IMR-90 (cell line): ENCODE measurements around the gene CRTC1. TPM values are rescaled to one million over a fixed set of nuclear protein-coding genes. Genes with fewer than 3 reads are reported as not detected.

ENCODE experiments used
- ATAC-seq: fragments of 200-7000 bp; cut with Tn5 transposase; 2 replicates; pipeline ENCODE4 v1.9.1; 2020; ENCODE audit warnings: low read depth, mild to moderate bottlenecking, moderate library complexity
- BruUV-seq: library from RNA; stranded (reverse); fragments of 400-500 nt; replicated peaks from 2 replicates; lab custom pipeline; 2021; lab: Mats Ljungman, UMichigan
- CTCF ChIA-PET: fragments of 300-600 bp; formaldehyde crosslinking; extraction: SDS; loops from one replicate; lab custom pipeline; 2021; ENCODE audit warnings: antibody characterized with exemption; lab: Yijun Ruan, JAX
- POLR2A ChIA-PET: fragments of 300-600 bp; sonication (Branson Sonifier 250); formaldehyde crosslinking; loops from one replicate; lab custom pipeline; 2022; ENCODE audit warnings: antibody characterized with exemption; ENCODE audit not compliant: unreplicated experiment; lab: Charles Lee
- DNase-seq: peaks from one replicate; pipeline ENCODE4 v3.0.0; 2013
- H2AFZ ChIP-seq: replicated peaks from 2 replicates; pipeline ENCODE3; 2013; ENCODE audit warnings: low read length, mild to moderate bottlenecking; ENCODE audit not compliant: poor library complexity
- H2AK5ac ChIP-seq: 2 replicates; pipeline ENCODE4 v1.6.1; 2013; ENCODE audit warnings: low read depth, low read length, inconsistent platforms
- H2AK9ac ChIP-seq: replicated peaks from 2 replicates; pipeline ENCODE3; 2013; ENCODE audit warnings: mild to moderate bottlenecking, low read depth, low read length, moderate library complexity; ENCODE audit not compliant: poor library complexity
- H2BK120ac ChIP-seq: 2 replicates; pipeline ENCODE4 v1.6.1; 2013; ENCODE audit warnings: low read depth, low read length, inconsistent platforms
- H2BK15ac ChIP-seq: 3 replicates; pipeline ENCODE4 v1.6.1; 2013; ENCODE audit warnings: low read depth, low read length, inconsistent platforms
- H2BK20ac ChIP-seq: 2 replicates; pipeline ENCODE4 v1.6.1; 2013; ENCODE audit warnings: low read depth, mild to moderate bottlenecking, inconsistent platforms, low read length, moderate library complexity
- H2BK5ac ChIP-seq: 2 replicates; pipeline ENCODE4 v1.6.1; 2013; ENCODE audit warnings: mild to moderate bottlenecking, low read depth, low read length, inconsistent platforms; ENCODE audit not compliant: poor library complexity, severe bottlenecking
- H3K14ac ChIP-seq: replicated peaks from 2 replicates; pipeline ENCODE4 v1.6.1; 2013; ENCODE audit warnings: low read depth, low read length, inconsistent platforms
- H3K18ac ChIP-seq: 2 replicates; pipeline ENCODE4 v1.6.1; 2013; ENCODE audit warnings: low read depth, low read length, control low read depth
- H3K23ac ChIP-seq: 2 replicates; pipeline ENCODE4 v1.6.1; 2013; ENCODE audit warnings: low read depth, low read length, inconsistent platforms
- H3K27ac ChIP-seq: 2 replicates; pipeline ENCODE4 v1.5.1; 2013; ENCODE audit warnings: mild to moderate bottlenecking, control low read depth, low read length; ENCODE audit not compliant: insufficient read depth
- H3K27me3 ChIP-seq: 2 replicates; pipeline ENCODE4 v1.6.1; 2013; ENCODE audit warnings: low read length; ENCODE audit not compliant: control insufficient read depth, insufficient read depth
- H3K36me3 ChIP-seq: 2 replicates; pipeline ENCODE4 v1.6.1; 2013; ENCODE audit warnings: low read length, mixed read lengths; ENCODE audit not compliant: control insufficient read depth, insufficient read depth
- H3K4ac ChIP-seq: 2 replicates; pipeline ENCODE4 v1.6.1; 2013; ENCODE audit warnings: low read depth, low read length, inconsistent platforms
- H3K4me1 ChIP-seq: 2 replicates; pipeline ENCODE4 v1.6.1; 2013; ENCODE audit warnings: low read length, mixed read lengths; ENCODE audit not compliant: control insufficient read depth, insufficient read depth
- H3K4me2 ChIP-seq: 2 replicates; pipeline ENCODE4 v1.6.1; 2013; ENCODE audit warnings: low read depth, mild to moderate bottlenecking, control low read depth, low read length, moderate library complexity
- H3K4me3 ChIP-seq: 2 replicates; pipeline ENCODE4 v1.5.1; 2013; ENCODE audit warnings: low read depth, mild to moderate bottlenecking, control low read depth, low read length, moderate library complexity; ENCODE audit not compliant: insufficient read depth
- H3K56ac ChIP-seq: 2 replicates; pipeline ENCODE4 v1.6.1; 2013; ENCODE audit warnings: low read length, inconsistent platforms; ENCODE audit not compliant: insufficient read depth; ENCODE audit errors: extremely low read depth
- H3K79me1 ChIP-seq, 2 experiments: 2 replicates each; pipeline ENCODE4 v1.6.1; 2013; ENCODE audit warnings: low read length in 2 of 2, inconsistent platforms in 1 of 2, low read depth in 1 of 2
- H3K9ac ChIP-seq: 2 replicates; pipeline ENCODE4 v1.6.1; 2013; ENCODE audit warnings: low read depth, low read length, control low read depth
- H3K9me1 ChIP-seq: 2 replicates; pipeline ENCODE4 v1.6.1; 2013; ENCODE audit warnings: low read length, inconsistent platforms; ENCODE audit not compliant: insufficient read depth
- H3K9me3 ChIP-seq: 2 replicates; pipeline ENCODE4 v1.6.1; 2013; ENCODE audit warnings: low read length; ENCODE audit not compliant: control insufficient read depth, insufficient read depth
- H4K20me1 ChIP-seq: 2 replicates; pipeline ENCODE4 v1.6.1; 2013; ENCODE audit warnings: low read length, inconsistent platforms; ENCODE audit not compliant: insufficient read depth
- H4K5ac ChIP-seq: 2 replicates; pipeline ENCODE4 v1.6.1; 2013; ENCODE audit warnings: mild to moderate bottlenecking, low read depth, low read length, control low read depth
- H4K8ac ChIP-seq, 2 experiments: 2 replicates each; pipeline ENCODE4 v1.6.1; 2013; ENCODE audit warnings: low read depth in 2 of 2, low read length in 2 of 2, control low read depth in 1 of 2, inconsistent platforms in 1 of 2
- H4K91ac ChIP-seq: 2 replicates; pipeline ENCODE4 v1.6.1; 2013; ENCODE audit warnings: low read depth, low read length, inconsistent platforms; ENCODE audit not compliant: insufficient read depth
- BHLHE40 ChIP-seq: fragments of 150-350 bp; IDR thresholded peaks from 2 replicates; pipeline ENCODE4 v1.6.1; 2016; ENCODE audit warnings: mild to moderate bottlenecking, low read depth, low read length
- CEBPB ChIP-seq: IDR thresholded peaks from 2 replicates; pipeline ENCODE4 v1.6.1; 2012; ENCODE audit warnings: low read depth, low read length, improper control_type of control experiment
- CHD1 ChIP-seq: IDR thresholded peaks from 2 replicates; pipeline ENCODE4 v1.6.1; 2012; ENCODE audit warnings: low read depth, low read length, improper control_type of control experiment
- CTCF ChIP-seq: conservative IDR thresholded peaks from 2 replicates; pipeline ENCODE4 v1.5.1; 2012; ENCODE audit warnings: mild to moderate bottlenecking, low read depth, low read length, improper control_type of control experiment
- ELK1 ChIP-seq: fragments of 150-350 bp; IDR thresholded peaks from 2 replicates; pipeline ENCODE4 v1.6.1; 2016; ENCODE audit warnings: low read depth, mild to moderate bottlenecking, low read length, moderate library complexity, borderline replicate concordance
- FOS ChIP-seq: fragments of 150-350 bp; IDR thresholded peaks from 2 replicates; pipeline ENCODE4 v1.6.1; 2016; ENCODE audit warnings: low read depth, low read length
- MAFK ChIP-seq: IDR thresholded peaks from 2 replicates; pipeline ENCODE4 v1.6.1; 2012; ENCODE audit warnings: low read depth, low read length, improper control_type of control experiment
- MAZ ChIP-seq: IDR thresholded peaks from 2 replicates; pipeline ENCODE4 v1.6.1; 2012; ENCODE audit warnings: low read depth, mild to moderate bottlenecking, low read length, improper control_type of control experiment, moderate library complexity, borderline replicate concordance
- MXI1 ChIP-seq: IDR thresholded peaks from 2 replicates; pipeline ENCODE4 v1.6.1; 2012; ENCODE audit warnings: low read depth, mild to moderate bottlenecking, low read length, moderate library complexity, borderline replicate concordance
- NFE2L2 ChIP-seq: fragments of 150-350 bp; IDR thresholded peaks from 2 replicates; pipeline ENCODE4 v1.6.1; 2016; ENCODE audit warnings: low read depth, mild to moderate bottlenecking, low read length
- POLR2A ChIP-seq: IDR thresholded peaks from 2 replicates; pipeline ENCODE4 v1.6.1; 2012; ENCODE audit warnings: mild to moderate bottlenecking, low read depth, low read length
- RAD21 ChIP-seq: IDR thresholded peaks from 2 replicates; pipeline ENCODE4 v1.6.1; 2012; ENCODE audit warnings: low read length, improper control_type of control experiment
- RCOR1 ChIP-seq: IDR thresholded peaks from 2 replicates; pipeline ENCODE4 v1.6.1; 2012; ENCODE audit warnings: mild to moderate bottlenecking, low read length, improper control_type of control experiment; ENCODE audit not compliant: insufficient replicate concordance
- RFX5 ChIP-seq: IDR thresholded peaks from 2 replicates; pipeline ENCODE4 v1.8.0; 2012; ENCODE audit warnings: low read depth, mild to moderate bottlenecking, low read length, moderate library complexity
- SMC3 ChIP-seq: fragments of 150-350 bp; IDR thresholded peaks from 2 replicates; pipeline ENCODE4 v1.6.1; 2016; ENCODE audit warnings: low read depth, mild to moderate bottlenecking, antibody characterized with exemption, low read length, moderate library complexity
- USF2 ChIP-seq: fragments of 150-350 bp; IDR thresholded peaks from 2 replicates; pipeline ENCODE4 v1.6.1; 2017; ENCODE audit warnings: mild to moderate bottlenecking, antibody characterized with exemption, low read length, low read depth
- WGBS, 2 experiments: methylation state at CpG; one replicate each; pipeline versions ENCODE4 v1.1.5 to v1.1.7; 2013; ENCODE audit warnings: missing lambda C conversion rate in 2 of 2; ENCODE audit not compliant: insufficient read length in 1 of 2; ENCODE audit errors: extremely low coverage in 2 of 2; 5-methylcytosine and 5-hydroxymethylcytosine counted together
- dilution Hi-C: fragments of 300-500 bp; cut with HindIII; formaldehyde crosslinking; loops from one replicate; pipeline ENCODE4 v1.14.3; 2018; ENCODE audit warnings: low sequenced_read_pairs; ENCODE audit not compliant: unreplicated experiment
- in situ Hi-C: fragments of 300-500 bp; cut with MboI; formaldehyde crosslinking; loops from 3 replicates; pipeline ENCODE4 v1.14.3; 2019; ENCODE audit warnings: low sequenced_read_pairs, inconsistent platforms, mixed read lengths
- intact Hi-C: fragments of 100-400 bp; cut with micrococcal nuclease; formaldehyde crosslinking; loops from 2 replicates; pipeline ENCODE4 v1.10.0; 2022
- polyA plus RNA-seq, 3 experiments: library from polyadenylated mRNA; depleted of rRNA; stranded (reverse); fragments of >200 nt; gene quantifications; 2 replicates each; pipeline ENCODE4 v1.2.3, GENCODE V29; 2012; ENCODE audit warnings: low replicate concordance in 1 of 3
- total RNA-seq: library from RNA; depleted of rRNA; stranded (reverse); fragments of >200 nt; gene quantifications from 2 replicates; pipeline ENCODE4 v1.2.3, GENCODE V29; 2012

Gene CRTC1
- total and polyA plus RNA-seq, 2 of the 4 experiments (the other 2 are of a cell fraction), result 0.18 to 5.7 TPM

GRCh38 chr19:18711893-18712292 is 28.4 kb downstream of the CRTC1 start:
- H2BK120ac ChIP-seq, result no peak overlapping the region
- H3K27ac ChIP-seq, result no peak overlapping the region
- H3K14ac ChIP-seq, result no peak overlapping the region
- WGBS, 2 experiments, result no CpG with 5 or more reads among the region's 3 CpGs
- H4K5ac ChIP-seq, result no peak overlapping the region
- no peaks in the 10 kb centered on the region for H3K9me3 ChIP-seq
- TF ChIP-seq BHLHE40, result no peak
- no peak for TF ChIP-seq ELK1
- no peak for TF ChIP-seq RFX5
- TF ChIP-seq FOS, result no peak
- TF ChIP-seq POLR2A, result no peak
- no peak for TF ChIP-seq USF2
- no peak for TF ChIP-seq RAD21
- TF ChIP-seq NFE2L2, result no peak
- TF ChIP-seq CEBPB, result no peak
- no peak for TF ChIP-seq SMC3
- TF ChIP-seq MXI1, result no peak
- TF ChIP-seq MAFK, result no peak
- TF ChIP-seq CHD1, result no peak
- no peak for TF ChIP-seq CTCF
- no peak for TF ChIP-seq MAZ
- TF ChIP-seq RCOR1, result no peak
- H4K20me1 ChIP-seq, result peaks cover 41% of the 10 kb centered on the region
- BruUV-seq, result no TSS peak
- dilution Hi-C loops (no loop called here), in situ Hi-C loops (no loop called here), intact Hi-C loops (no loop called here)
- H3K4me3 ChIP-seq, result no peak overlapping the region
- no peak overlapping the region for H3K56ac ChIP-seq
- no peak overlapping the region for H2BK15ac ChIP-seq
- no peak overlapping the region for H3K23ac ChIP-seq
- ChIA-PET POLR2A (no interaction called here), CTCF (no interaction called here)
- no peak overlapping the region for H2BK5ac ChIP-seq
- no peak overlapping the region for H4K91ac ChIP-seq
- no peak overlapping the region for H4K8ac ChIP-seq
- no peak overlapping the region for H2BK20ac ChIP-seq
- no peak overlapping the region for H2AFZ ChIP-seq
- no peak overlapping the region for H2AK5ac ChIP-seq
- H3K4me1 ChIP-seq, result peaks cover 11% of the 10 kb centered on the region; the same call in 1 of the 2 replicates
- no peak for ATAC-seq
- no peak overlapping the region for H3K4me2 ChIP-seq
- no peak overlapping the region for H3K9ac ChIP-seq
- H2AK9ac ChIP-seq, result no peak overlapping the region
- no peaks in the 10 kb centered on the region for H3K36me3 ChIP-seq
- no peak for DNase-seq
- H3K18ac ChIP-seq, result no peak overlapping the region
- H3K79me1 ChIP-seq, result peaks cover 11 to 18% of the 10 kb centered on the region in 2 experiments
- peaks cover 7% of the 10 kb centered on the region; the same call in 1 of the 2 replicates for H3K9me1 ChIP-seq
- no peaks in the 10 kb centered on the region for H3K27me3 ChIP-seq
- no peak overlapping the region for H3K4ac ChIP-seq
